Frontal cortex (tissue), 4 donors: ENCODE measurements around the gene EXOC7. TPM values are rescaled to one million over a fixed set of nuclear protein-coding genes. Genes with fewer than 3 reads are reported as not detected.

Source experiments
- DNase-seq, 2 donors: peaks; one replicate each; pipeline ENCODE4 v3.0.0; 2012; ENCODE audit warnings: low spot score in 2 of 2
- FAIRE-seq: peaks from 2 replicates; lab custom pipeline; 2012; peaks lifted over from hg19 to GRCh38; lab: Jason Lieb, UNC
- total RNA-seq: library from RNA; depleted of rRNA; stranded (reverse); fragments of >200 nt; gene quantifications from one replicate; pipeline ENCODE4 v1.2.3, GENCODE V29; 2014
- donor health status: control.
- donor health status: control.
- donor health status: control.

The EXOC7 gene
- total RNA-seq, 1 donor from 2014 or later: 112 TPM

DNA sequence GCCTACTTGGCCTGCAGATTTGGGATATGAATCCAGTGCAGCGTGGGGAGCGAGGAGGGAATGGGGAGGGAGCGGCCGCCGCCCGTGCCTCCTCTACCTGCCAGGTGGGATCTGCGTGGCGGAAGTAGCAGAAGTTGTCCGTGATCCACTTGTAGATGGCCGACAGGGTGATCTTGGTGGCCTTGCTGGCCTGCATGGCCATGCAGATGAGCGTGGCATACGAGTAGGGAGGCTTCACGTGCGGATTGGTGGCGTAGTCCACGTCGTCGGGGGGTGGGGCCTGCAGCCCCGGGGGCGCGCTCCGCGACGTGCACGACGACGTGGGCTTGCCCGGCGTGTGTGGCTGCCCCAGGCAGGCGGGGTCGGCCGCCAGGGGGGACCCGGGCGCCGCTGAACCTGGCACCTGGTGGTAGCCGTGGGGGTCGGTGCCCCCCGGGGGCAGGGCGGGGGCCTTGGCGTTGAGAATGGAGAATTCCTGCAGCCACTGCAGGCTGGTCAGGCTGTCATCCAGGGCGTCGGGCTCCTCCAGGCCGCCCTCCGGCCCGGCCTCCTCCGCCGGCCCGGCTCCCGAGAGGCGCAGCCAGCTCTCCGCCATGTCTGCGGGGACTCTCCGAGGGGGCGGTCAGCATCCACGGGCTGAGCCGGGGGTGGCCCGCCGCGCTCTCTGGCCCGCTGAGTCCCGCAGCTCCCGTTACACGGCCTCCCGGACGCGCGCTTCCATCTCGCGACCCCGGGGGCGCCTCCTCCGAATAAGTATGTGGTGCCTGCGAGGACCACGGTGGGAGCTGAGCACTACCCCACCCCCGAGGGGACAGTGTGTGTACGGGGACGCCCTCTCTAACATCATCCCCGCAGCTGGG is 36.4 kb upstream of the EXOC7 start:
- DNase-seq (no peak), FAIRE-seq (no peak)

DNA sequence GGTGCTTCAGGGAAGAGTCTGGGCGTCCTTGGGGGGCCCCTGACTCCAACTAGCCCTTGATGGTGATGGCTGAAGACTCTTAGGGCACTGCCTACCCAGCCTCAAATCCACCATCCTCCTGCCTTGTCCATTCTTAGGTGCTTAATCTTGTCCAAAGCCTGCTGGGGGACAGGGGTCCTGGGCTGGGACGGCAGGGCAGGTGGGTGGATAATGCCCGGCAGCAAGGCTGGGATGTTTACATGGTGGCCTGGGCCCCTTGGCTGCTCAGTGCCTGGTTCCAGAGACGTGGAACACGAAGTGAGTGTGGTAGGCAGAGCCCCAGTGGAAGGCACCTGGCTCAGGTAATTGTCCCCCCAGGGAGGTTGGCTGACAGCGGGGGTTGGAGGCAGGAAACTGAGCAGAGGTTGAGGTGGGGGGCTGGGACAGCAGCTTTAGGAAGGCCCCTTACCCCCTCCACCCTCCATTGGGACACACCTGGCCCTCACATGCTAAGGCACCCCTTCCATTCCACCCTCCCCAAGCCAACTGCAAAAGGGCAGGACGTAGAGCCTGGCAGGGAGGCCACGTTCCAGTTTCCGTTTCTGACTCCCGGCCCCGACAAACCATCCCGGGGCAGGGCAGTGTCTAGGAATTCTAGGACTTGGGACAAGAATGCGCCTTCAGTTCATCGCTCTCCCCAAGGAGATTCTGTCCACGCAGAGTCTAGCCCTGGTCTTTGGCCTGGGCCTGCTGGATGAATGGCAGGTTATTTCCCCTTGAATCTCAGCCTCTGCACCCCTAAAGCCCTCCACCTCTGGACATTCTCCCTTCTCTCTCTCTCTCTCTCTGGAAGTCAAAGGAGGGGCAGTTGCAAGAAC is 35.5 kb upstream of the EXOC7 start:
- DNase-seq (no peak), FAIRE-seq (no peak)

DNA sequence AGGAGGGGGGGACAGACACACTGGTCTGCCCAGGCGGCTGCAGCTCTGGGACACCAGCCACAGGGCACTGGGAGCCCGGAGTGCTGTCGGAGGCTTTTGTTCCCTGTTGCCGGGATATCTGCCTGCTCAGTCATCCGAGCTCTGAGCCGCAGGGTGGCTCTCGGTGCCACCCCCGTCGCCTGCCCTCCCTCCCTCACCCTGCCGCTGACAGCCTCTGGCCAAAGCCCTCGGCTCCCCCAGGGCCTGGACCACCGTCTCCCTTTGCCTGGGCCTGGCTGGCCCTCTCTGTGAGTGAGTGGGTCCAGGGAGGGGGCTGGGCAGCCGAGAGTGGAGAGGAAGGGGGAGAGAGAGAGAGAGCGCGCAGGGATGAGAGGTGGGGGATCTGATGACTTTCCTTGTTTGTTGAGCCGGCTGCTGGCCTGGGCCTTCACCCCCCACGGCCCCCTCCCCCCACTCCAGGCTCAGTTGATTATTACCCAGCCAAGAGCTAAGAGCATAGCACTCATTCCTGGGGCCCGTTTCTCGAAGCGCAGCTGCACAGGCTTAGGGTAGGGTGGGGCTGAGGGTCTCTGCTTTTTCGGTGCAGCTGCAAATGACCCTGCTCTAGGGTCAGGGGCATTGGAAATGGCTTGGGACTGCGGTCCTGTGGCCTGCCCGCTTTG is 34.8 kb upstream of the EXOC7 start:
- FAIRE-seq (no peak), DNase-seq (peak; percentile 75 to 80)

DNA sequence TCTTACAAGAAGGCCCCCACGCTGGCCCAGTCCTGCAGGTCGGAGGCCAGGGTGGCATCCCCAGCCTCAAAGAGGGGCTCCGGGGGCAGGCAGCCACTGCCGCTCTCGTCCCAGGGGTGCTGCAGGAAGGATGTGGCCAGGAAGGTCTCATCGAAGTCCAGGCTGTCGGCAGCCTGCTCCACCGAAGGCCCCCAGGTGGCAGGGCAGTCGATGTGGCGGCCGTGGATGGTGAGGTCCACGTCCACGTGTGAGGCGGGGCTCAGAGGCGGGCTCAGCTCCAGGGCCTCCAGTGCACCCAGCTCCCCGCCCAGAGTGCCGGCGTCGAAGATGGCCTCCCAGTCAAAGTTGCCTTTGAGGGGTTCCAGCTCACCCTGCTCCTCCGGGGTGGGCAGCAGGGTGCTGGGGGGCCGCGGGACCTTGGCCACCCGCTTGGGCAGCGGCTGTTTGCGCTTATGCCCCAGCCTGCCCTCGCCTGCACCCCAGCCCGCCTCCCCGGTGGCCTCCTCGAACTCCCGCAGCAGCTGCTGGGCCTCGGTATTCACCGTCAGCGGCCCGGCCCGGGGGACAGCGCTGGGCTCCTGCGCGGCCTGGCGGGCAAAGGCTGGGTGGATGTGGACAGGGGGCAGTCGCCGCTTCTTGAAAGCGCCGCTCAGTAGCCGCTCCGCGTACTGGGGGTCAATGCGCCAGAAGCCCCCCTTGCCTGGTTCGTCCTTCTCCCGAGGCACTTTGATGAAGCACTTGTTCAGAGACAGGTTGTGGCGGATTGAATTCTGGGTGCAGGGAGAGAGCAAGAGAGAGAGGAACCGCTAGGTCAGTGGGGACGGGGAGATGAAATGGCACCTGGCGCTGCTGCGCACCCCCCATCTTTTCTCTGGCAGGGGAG is 34.0 kb upstream of the EXOC7 start:
- FAIRE-seq: no peak
- no peak for DNase-seq

DNA sequence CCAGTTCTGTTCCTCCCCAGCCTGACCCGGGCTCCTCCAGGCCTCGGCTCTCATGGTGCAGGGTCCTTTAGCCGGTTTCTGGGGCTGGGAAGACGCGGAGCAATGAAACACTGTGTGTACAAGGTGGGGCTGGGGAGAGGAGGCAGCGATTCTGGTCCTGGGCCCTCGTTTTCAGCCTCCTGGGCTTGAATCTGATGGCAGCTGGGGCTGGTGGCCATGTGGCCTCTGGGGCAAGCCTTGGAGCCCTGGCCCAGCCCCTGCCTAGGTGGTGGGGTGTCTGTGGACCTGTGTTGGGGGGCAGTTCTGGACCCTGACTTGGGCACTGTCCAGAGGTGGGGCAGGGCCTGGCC is 33.4 kb upstream of the EXOC7 start:
- DNase-seq (no peak), FAIRE-seq (no peak)

DNA sequence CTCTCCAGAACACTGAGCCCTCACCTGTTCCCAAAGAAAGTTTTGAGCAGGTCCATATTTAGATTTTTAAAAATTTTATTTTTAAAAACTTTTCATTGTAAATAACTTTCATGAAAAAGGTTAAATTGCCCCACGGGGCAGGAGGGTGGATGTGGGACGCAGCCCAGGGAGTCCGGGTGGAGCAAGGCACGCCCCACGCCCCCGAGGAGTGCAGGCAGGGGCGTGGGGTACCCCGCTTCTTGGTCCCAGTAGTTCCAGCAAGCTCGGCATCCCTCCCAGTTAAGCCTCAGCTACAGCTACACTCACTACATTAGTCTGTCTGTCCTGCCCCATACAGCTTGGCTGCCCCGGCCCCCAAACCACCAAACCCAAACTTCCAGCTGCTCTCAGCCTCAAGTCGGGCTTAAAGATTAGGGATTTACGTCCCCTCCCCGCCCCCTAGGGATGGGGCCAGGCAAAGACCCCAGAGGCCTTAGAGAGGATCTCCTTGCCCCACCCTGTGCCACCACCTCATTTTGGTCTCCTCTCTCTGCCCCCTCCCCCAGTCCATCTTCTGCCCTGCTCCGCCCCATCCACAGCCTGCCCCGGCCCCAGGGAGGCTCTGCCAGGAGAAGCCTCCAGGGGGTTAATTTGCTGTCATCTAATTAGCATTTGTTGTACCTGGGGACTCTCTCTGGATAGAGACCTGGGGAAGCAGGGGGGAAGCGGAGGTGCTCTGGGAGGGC is 32.9 kb upstream of the EXOC7 start:
- FAIRE-seq (no peak), DNase-seq (no peak)

DNA sequence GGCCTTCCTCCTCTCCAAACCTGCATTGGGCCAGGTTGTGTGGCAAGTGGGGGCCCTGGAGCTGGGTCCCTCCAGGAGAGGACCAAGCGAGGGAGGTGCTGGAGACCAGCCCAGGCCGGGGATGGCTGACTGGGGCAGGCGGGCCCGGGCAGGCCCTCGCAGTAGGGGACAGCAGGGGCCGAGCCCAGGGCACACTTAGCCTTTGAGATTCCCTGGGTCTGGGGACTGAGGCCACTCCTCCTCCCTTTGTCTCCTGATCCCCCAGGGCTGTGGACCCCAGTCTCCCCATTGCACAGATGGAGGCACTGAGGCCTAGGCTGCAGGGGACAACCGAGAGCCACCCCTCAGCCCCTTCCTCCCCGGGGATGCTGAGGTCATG is 32.2 kb upstream of the EXOC7 start:
- FAIRE-seq (no peak), DNase-seq (no peak)

DNA sequence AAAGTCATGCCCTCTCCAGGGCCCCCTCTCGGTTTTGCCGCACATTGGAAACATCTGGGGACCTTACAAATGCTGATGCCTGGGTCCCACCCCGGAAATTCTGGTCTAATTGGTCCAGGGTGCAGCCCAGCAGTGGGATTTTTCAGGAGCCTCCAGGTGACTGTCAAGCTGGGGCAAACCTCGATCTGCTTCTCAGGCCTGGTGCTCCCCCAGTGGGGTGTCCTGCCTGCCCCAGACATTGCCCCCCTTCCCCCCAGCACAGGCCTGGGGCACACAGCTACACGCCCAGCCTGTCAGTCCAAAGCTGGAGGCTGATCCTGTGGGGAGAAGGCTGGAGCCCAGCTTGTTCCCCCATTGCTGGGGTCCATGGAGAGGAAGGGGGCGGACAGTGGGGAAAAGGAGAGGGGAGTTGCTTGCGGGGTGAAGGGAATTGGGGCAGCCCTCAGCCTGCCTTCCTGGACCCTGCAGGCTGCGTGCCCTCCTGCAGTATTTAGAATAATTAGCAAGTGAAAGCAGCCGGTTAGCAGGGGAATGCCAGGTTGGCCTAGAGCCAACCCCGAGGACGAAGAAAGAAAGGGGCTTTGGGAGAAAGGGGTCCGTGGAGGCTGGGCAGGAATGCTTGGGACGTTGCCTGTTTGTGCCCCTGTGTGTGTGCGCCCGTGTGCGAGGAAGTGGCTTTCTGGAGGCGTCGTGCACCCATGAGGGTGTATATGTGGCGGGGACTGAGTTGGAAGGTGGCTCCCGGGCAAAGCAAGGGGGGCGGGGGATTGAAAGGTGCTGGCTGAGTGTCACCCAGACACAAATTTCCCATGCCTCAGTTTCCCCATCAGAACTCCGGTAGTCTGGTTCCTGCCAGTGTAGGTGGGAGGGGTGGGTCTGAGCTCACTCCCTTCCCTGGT is 31.6 kb upstream of the EXOC7 start:
- FAIRE-seq (no peak), DNase-seq (no peak)

DNA sequence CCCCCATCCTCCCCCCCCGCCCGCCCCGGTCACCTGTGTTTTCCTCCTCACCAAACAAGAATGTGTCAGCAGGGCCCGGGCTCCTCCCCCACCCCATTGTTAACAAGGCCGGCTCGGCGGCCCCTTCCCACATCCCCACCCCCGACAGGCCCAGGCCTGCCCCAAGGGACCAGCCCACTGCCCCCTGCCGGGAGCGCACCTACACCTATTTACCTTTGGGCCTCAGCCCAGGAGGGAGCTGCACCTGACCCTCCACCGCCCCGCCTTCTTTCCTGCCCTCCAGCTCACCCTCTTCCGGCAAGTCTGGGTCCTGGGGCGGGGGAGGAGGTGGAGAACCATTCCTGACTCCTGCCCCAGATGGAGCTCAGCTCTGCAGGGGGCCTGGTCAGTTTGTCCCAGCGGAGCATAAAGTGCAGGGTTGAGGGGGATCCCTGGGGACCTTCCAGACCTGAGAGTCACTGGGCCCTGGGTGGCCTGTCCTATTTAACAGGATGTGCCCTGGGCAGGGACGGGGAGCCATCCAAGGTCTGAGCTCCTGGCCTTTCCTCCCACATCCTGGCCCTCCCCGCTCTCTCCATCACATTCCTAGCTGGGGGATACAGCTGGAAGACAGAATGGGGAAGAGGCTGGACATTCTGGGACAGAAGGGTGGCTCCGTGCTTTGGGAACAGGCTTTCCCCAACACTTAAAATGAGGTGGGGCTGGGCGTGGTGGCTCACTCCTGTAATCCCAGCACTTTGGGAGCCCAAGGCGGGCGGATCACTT is 29.2 kb upstream of the EXOC7 start:
- no peak for FAIRE-seq
- no peak for DNase-seq

DNA sequence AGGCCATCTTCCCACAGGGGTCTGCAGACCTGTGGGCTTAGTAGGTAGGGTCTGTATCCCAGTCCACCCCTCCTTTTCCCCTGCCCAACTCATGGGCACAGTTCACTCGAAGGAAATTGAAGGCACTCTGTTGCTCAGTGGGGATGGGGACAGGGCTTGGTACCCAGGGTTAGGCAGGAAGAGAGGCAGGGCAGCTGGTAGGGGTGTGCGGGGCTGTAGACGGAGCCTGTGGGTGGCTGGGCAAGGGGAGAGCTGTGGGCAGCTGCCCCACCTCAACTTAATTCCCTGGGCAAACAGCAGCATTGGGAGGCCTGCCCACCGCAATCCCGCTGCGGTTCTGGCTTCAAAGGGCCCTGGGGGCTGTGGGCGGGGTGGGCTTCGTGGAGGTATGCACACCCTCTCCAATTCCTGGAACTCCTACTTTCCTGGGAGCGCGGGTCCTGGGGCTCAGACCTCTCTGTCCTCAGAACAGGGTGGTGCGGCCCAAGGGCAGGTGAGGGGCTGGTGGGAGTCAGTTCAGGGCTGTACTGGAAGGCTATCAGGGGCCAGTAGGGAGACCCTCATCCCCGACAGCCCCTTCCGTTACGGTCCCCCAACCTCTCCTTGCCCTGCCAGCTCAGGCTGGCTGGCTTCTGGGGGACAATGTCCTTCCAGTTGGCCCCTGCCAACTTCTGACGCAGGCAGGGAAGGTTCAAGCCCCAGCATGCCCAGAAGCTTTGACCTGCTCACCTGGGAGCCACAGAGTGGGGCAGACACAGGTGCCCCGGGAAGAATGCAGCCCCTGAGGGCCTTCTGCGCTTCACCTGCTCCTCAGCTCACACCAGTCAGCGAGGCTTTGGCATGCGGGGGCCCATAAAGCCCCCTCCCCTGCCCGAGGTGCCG is 28.3 kb upstream of the EXOC7 start:
- DNase-seq: no peak
- no peak for FAIRE-seq

DNA sequence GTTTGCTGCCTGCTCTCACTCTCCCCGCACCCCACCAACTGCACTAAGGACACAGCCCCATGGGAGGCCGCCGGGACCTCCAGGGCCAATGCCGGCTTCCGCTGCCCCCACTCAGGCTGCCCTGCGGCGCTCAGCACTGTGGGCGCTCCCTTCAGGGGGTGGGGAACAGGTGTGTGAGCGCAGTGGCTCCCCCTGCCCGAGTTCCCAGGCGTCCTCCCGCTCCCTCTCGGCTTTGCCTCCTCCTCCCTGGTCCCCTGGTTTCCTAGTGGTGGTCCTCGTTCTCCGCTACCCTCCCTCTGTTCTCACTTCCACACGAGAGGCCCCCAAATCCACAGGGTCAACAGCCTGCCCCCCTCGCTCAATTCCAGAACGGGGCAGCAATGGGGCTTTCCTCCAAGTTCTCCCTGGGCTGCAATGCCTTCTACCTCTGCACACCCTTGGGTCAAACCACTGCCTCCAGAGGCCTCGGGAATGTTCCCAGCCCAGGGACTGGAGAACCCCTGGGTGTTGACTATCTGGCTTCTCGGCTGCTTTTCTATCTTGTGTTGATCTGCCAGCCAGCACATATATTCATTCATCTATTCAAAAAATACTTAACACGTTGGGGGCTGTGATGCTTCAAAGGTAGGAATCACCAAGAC is 27.6 kb upstream of the EXOC7 start:
- no peak for DNase-seq
- FAIRE-seq: no peak

DNA sequence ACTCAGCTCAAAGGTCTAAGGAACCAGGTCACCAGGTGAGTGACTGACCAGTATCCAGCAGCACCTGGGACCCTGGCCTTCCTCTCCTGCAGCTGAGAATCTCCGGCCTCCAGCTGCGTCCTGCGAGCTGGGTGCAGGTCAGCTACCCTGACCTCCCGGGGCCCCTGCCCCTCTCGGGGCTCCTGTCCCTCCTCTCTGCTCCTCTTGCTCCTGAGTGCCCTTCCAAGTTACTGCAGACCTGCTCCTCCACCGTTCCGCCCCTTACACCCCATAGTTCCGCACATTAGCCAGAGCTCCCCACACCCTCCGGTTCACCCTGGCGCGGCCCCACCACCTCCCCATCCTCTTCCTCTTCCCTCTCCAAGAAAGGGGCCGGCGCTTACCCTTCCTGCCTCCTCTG is 26.9 kb upstream of the EXOC7 start:
- no peak for FAIRE-seq
- DNase-seq: no peak

DNA sequence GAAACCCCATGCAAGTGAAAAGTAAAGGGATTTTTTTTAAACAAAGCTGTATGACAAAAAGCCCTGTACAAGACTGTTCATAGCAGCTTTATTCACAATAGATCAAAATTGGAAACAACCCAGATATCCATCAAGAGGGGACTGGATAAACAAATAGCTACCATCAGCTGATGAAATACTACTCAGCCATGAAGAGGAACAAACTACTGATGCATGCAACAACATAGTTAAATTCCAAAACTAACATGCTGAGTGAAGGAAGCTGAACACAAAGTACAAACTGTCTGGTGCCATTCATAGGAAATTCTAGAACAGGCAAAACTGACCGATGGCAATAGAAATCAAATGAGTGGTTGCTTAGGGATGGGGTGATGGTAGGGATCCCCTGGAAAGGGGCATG is 22.3 kb upstream of the EXOC7 start:
- no peak for FAIRE-seq
- DNase-seq: no peak

DNA sequence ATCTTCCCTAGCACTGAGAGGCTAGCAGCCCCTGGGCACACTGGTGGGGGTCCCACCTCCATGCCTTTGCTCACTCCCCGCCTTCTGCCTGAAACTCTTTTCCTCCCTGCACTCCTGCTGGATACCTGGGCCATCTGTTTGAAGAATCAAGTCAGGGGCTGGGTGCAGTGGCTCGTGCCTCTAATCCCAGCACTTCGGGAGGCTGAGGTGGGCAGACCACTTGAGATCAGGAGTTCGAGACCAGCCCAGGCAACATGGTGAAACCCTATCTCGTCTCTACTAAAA is 21.7 kb upstream of the EXOC7 start:
- DNase-seq: no peak
- no peak for FAIRE-seq

DNA sequence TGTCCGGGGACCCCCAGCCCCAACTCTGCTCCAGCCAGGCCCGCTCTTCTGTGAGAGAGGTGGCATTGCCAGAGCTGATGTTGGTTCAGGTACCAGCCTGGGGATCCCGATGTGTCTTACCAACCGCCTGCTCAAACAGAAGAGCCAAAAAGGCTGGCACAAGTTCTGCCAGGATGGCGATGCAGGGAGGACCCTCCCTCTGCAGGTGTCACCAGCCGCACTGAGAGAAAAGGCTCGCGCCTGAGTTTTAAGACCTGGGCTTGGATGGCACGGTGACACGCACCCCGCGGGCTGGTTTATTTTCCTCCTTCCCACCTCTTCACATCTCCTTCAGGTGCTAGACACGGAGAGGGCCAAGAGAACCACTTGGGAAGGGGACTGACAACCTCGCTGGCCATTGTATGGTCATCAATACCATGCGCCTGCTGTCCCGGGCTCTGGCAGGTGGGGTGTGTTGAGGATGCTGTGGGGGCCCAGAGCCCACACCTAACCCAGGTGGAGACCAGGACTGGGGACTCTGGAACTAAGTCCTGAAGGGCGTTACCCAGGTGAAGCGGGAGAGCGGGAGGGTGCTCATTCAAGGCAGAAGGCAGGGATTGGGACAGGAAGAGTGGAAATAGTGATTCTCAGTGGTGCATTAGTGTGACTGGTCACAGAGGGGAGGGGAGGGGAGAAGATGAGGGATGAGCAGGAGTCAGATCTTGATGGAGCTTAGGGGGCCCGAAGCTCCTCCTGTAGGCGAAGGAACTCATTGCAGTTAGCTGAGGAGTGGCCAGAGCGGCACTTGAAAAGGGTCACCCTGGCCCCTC is 21.2 kb upstream of the EXOC7 start:
- DNase-seq (no peak), FAIRE-seq (no peak)
